Activated naive CD4-positive, alpha-beta T cell (primary cell): ENCODE data around the gene KRTAP9-7.

Source experiments
- DNase-seq, 4 experiments: peaks; one replicate each; lab custom pipeline; 2025; lab: John Stamatoyannopoulos, UW

Gene KRTAP9-7

DNA sequence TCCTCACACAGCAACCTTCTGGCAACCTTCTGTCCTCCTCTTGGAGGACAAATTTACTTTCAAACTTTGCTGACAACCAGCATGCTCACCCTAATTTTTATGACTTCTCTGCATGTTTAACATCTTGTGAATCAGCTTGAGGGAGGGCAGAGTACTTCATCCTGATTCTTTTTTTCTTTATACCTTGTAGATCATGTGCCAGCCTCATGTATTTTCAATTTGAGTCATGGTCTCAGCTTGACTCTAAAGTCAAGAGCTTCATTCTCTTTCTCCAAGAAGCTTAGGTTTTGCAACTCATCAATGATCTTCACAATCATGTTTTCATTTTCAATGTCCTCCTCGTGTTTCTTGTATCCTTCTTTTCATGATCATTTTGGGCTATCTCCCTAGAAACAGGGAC, 3.6 kb upstream of the KRTAP9-7 start:
- DNase-seq: no peak

GRCh38 chr17:41278176-41278955, 2.9 kb downstream of the KRTAP9-7 start:
- DNase-seq: no peak

GRCh38 chr17:41284043-41284442, 8.5 kb downstream of the KRTAP9-7 start:
- no peak for DNase-seq

DNA sequence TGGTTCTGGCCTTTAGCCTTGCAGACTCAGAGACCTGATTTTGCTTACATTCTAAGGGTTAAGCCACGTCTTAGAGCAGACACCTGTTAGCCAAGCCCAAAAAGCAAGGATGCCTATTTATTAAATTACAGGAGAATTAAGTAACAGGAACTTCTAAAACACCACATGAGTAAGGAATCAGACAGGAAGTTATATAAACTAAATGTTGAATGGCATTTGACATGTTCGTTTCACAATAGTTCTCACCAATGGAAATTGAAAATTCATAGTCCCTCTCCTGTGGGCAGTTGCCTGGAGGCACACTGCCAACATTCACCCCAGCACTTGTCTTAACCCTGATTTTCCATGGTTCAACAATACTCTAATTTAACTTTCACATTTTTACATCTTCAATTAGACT, 9.0 kb downstream of the KRTAP9-7 start:
- no peak for DNase-seq

DNA sequence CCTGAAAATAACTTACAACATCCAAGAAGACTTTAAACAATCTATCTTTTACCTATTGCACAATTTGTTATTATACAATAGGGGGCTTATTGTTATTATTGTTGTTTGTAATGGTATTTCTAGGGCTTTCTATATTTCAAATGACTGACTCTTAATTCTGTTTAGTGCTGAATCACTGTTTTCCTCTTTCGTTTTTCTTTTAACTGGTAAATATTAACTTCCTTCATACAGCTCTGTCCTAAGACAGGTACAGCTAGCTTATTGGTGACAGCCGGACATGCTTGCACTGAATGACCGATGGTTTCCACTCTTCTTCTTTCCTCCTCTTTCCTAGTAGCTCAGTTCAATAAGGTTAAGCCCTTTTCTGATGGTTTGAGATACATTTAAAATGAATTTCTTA, 11.6 kb downstream of the KRTAP9-7 start:
- DNase-seq: no peak

DNA sequence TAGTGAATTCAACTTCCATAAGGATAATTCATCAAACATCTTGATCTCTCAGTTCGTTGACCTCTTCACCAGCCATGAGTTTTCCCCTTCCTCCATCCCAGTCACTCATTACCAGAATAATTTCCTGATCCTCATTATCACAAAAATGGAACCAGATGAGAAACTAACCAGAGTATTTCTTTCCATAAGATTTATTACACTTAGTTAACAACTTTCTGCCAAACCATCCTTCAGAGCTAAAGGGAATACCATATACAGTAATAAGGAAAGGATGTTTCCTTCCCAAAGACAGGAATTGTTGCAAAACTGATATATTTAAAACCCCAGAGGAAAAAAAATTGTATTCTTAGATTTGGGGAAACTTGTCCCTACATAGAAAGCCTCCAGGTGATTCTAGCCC, 18.5 kb downstream of the KRTAP9-7 start:
- no peak for DNase-seq

DNA sequence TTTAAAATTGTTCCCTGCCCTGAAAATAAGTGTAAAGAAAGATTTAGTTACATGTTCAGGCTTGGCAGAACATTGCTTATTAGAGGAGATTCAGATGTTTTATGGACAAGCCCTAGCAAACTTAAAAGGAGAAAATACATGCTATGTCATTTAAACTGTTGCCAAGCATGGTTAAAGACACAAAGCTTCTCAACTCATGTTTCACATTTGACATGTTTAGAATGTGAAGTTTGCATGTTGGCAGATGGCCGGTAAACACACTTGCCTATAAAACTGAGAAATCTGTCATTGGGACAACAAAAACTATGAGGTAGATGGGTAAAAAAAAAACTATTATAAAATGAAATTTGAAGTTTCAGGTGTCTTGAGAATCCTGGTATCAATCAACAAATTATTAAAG, 21.3 kb downstream of the KRTAP9-7 start:
- no peak for DNase-seq

DNA sequence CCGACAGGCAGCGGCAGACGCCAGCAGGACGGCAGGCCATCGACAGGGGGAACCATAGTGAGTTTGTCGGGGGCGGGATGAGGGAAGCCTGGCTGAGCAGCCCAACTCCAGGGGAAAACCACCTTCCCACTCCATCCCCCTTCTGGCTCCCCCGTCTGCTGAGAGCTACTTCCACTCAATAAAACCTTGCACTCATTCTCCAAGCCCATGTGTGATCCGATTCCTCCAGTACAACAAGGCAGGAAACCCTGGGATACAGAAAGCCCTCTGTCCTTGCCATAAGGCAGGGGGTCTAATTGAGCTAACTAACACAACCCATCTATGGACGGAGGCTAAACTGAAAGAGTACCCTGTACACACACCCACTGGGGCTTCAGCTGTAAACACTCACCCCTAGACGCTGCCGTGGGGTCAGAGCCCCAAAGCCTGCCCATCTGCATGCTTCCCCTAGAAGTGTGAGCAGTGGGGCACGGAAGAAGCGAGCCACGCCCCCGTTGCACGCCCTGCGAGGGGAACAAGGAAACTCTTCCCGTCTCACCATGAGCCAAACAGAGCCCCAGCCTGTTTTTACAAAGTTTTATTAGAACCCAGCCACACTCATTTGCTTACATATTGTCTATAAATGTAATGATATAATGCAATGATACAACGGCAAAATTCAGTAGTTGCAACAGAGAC, 23.1 kb downstream of the KRTAP9-7 start:
- no peak for DNase-seq

DNA sequence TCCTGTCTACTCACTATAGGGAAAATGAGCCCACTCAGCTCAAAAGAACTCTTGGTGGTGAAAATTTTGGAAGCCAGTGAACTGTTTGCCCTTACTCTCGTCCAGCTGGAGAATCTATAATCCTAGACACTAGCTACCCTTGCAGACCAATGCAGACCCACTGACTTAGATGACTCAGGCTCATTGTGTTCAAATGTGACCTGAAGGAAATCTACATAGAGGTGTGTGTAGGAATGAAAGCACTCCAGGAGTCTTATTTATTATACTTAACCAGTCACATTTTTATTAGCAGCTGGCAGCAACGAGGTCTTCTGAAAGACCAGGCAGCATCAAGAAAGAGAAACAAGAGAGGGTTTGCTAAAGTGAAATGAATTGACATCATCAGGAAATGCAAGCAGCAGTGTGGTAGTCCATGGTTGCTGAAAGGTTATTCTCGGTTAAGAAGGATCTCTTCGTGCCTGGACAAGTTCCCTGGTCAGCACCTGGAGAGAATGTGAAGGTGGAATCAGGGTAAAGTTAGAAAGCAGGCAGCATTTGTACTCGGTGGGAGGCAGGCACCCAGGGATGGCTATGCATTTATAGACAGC, 25.8 kb downstream of the KRTAP9-7 start:
- DNase-seq: no peak

- no peak for DNase-seq
These were observed 26.7 kb downstream of the KRTAP9-7 start, which contains the start of gene KRTAP29-1 for GRCh38 chr17:41301916-41302901. Gene KRTAP29-1, minus strand, starts transcription at chr17:41302851. Its CDS starts 0 bp downstream, at chr17:41302851.

DNA sequence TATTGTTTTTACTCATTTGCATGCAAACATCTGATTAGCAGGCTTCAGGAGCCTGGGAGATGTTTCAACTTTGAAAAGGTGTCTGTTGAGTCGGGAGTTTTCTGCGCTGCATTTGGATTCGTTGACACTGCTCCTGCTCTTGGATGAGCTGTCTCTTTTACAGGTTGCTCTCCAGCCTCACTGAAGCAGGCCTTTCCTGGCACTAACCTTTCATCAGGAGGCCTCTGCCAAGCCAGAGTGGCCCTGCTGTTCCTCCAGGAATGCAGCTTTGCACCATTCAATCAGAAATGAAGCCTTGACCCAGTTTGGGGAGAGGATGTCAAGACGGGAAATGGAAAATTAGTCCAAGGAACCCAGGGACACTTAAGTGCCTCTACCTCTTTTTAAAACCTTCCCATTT, 27.5 kb downstream of the KRTAP9-7 start:
- no peak for DNase-seq

- no peak for DNase-seq
These were observed 28.6 kb downstream of the KRTAP9-7 start for GRCh38 chr17:41304091-41304490.

- no peak for DNase-seq
These were observed 32.1 kb downstream of the KRTAP9-7 start for GRCh38 chr17:41307647-41308046.

GRCh38 chr17:41308251-41308917, 32.9 kb downstream of the KRTAP9-7 start:
- DNase-seq: peak in 2 of 4 experiments; percentile 73 to 74

DNA sequence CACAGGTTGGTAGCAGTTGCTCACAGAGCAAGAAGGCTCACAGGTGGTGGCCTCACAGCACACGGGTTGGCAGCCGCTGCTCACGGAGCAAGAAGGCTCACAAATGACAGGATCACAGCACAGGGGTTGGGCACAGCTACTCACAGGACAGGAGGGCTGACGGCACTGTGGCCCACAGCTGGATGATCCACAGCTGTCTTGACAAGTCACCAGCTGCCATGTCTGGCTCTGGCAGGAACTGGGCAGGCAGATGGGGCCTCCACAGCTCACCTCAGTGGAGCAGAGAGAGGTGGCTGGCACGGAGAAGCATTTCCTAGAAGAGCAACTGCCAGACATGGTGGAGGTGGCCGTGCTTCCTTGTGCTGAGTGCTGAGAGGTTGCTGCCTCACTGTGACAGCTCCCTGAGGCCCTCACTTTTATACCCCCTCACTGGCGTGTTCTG, 33.4 kb downstream of the KRTAP9-7 start, which contains the start of gene KRTAP16-1:
Gene KRTAP16-1 (minus strand): TSS at position 392 of the 442 bp plus-strand sequence. CDS start 56 bp downstream, at position 336.
- peak in 2 of 4 experiments; percentile 59 to 65 for DNase-seq

DNA sequence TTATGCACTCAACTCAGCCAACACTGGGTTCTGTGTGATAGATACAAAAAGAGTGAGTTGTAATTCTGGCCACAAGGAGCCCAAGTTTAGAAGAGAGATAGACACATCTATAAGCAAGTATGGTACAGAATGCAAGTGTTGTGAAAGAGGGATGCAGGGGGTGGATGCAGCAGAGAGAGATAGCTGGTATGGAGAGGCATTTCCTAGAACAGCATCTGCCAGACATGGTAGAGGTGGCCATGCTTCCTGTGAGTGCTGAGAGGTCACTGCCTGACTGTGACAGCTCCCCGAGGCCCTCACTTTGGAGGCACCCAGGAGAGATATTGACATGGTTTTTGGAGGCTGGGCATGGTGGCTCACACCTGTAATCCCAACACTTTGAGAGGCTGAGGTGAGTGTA, 35.6 kb downstream of the KRTAP9-7 start:
- no peak for DNase-seq

DNA sequence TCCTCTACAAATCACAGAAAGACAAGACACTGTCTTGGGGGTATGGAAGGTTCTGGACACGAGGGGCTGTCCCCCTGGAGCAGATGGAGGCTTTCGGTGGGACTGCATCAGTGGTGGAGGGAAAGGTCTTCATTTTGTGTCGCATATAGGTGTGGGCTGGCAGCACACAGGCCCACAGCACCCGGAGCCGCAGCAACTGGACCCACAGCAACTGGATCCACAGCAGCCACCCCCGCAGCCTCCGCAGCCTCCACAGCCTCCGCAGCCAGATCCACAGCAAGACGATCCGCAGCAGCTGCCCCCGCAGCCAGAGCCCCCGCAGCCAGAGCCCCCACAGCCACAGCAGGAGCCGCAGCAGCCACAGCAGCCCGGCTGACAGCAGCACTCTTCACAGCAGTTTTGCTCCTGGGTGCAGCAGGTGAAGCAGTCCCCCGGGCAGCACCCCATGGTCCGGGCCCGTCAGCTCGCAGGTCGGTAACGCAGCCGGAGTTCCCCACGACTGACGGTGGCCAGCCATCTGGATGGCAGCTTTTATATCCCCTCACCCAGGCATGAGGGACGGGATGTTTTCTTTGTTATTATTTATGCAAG, 39.8 kb downstream of the KRTAP9-7 start, which contains the start of gene KRTAP17-1:
Gene KRTAP17-1 (minus strand): TSS at position 507 of the 591 bp plus-strand sequence. CDS start 60 bp downstream, at position 447.
- DNase-seq: no peak

GRCh38 chr17:41315814-41316445, 40.4 kb downstream of the KRTAP9-7 start:
- no peak for DNase-seq

DNA sequence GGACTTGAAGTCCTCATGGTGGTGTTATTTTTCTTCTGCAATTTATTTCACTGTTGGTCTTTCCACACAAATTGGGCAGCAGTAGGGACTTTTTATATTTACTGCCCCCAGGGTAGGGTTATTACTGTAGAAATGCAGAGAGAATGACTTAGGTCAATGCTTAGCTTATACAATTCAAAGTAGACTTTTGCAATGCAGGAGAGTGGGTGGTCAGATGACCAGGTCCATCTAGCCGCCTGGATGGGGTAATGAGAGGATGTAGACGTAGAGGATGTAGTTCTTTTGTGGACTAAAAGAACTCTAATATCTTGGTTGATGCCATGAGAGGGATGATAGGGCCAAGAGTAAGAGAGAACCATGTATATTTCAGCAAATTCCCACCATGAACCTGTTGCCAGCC, 42.7 kb downstream of the KRTAP9-7 start:
- no peak for DNase-seq
